HG03135 (cell line): ENCODE data around the gene ITPK1.
"Not testable (repeated sequence)": the region's sequence is repeated elsewhere in the genome, so short reads cannot be mapped to it uniquely, and the experiment has no call there.

Source experiments
- ATAC-seq: cut with Tn5 transposase; IDR thresholded peaks from one replicate; pipeline ENCODE4 v1.9.1; 2021; ENCODE audit warnings: mild to moderate bottlenecking, moderate library complexity; ENCODE audit not compliant: unreplicated experiment

The ITPK1 gene

GRCh38 chr14:93115821-93116675, at the start of gene ITPK1:
Gene ITPK1, minus strand, starts transcription at chr14:93115925. Its CDS starts 762 bp downstream, at chr14:93115163.
- peak; percentile 61 for ATAC-seq

GRCh38 chr14:93163564-93163963, 47.8 kb upstream of the ITPK1 start:
- no peak for ATAC-seq

GRCh38 chr14:93161411-93161940, 45.8 kb upstream of the ITPK1 start:
- no peak for ATAC-seq

- ATAC-seq, result no peak
Measured at GRCh38 chr14:93160353-93160801, 44.7 kb upstream of the ITPK1 start.

- not testable (repeated sequence) for ATAC-seq
Measured at GRCh38 chr14:93159625-93160352, 44.1 kb upstream of the ITPK1 start.

- ATAC-seq, result not testable (repeated sequence)
Measured at GRCh38 chr14:93158349-93158748, 42.6 kb upstream of the ITPK1 start.

- ATAC-seq, result no peak
Measured at GRCh38 chr14:93156693-93157369, 41.1 kb upstream of the ITPK1 start.

- no peak for ATAC-seq
Measured at GRCh38 chr14:93155667-93156066, 39.9 kb upstream of the ITPK1 start.

- no peak for ATAC-seq
Measured at GRCh38 chr14:93153121-93153520, 37.4 kb upstream of the ITPK1 start.

GRCh38 chr14:93150227-93151208, 34.8 kb upstream of the ITPK1 start:
- no peak for ATAC-seq

- ATAC-seq, result no peak
Measured at GRCh38 chr14:93148979-93149378, 33.3 kb upstream of the ITPK1 start.

GRCh38 chr14:93146119-93146518, 30.4 kb upstream of the ITPK1 start:
- no peak for ATAC-seq

- ATAC-seq, result no peak
Measured at GRCh38 chr14:93142854-93143652, 27.3 kb upstream of the ITPK1 start.

- ATAC-seq, result no peak
Measured at GRCh38 chr14:93137864-93138263, 22.1 kb upstream of the ITPK1 start.

- ATAC-seq, result not testable (repeated sequence)
Measured at GRCh38 chr14:93136508-93136907, 20.8 kb upstream of the ITPK1 start.

- ATAC-seq, result no peak
Measured at GRCh38 chr14:93136009-93136408, 20.3 kb upstream of the ITPK1 start.

- ATAC-seq, result no peak
Measured at GRCh38 chr14:93135399-93135798, 19.7 kb upstream of the ITPK1 start.

GRCh38 chr14:93133464-93133863, 17.7 kb upstream of the ITPK1 start:
- ATAC-seq, result no peak

GRCh38 chr14:93132472-93133065, 16.8 kb upstream of the ITPK1 start:
- ATAC-seq, result no peak
